BE2C (cell line): ENCODE measurements around the gene AUP1.

Source experiments
- DNase-seq: peaks from one replicate; pipeline ENCODE4 v3.0.0-alpha.2; 2020
- H3K27me3 ChIP-seq: fragments of 250-450 bp; sonication (Bioruptor Pico); 2 replicates; pipeline ENCODE4 v1.5.1; 2020; ENCODE audit warnings: mild to moderate bottlenecking
- H3K36me3 ChIP-seq: fragments of 250-450 bp; sonication (Bioruptor Pico); 2 replicates; pipeline ENCODE4 v1.5.1; 2020; ENCODE audit warnings: mild to moderate bottlenecking
- H3K4me1 ChIP-seq: fragments of 250-450 bp; sonication (Bioruptor Pico); 2 replicates; pipeline ENCODE4 v1.5.1; 2020
- H3K4me3 ChIP-seq: 2 replicates; pipeline ENCODE4 v1.5.1; 2011; ENCODE audit warnings: low read depth, low read length
- H3K9me3 ChIP-seq: fragments of 250-450 bp; sonication (Bioruptor Pico); 2 replicates; pipeline ENCODE4 v1.5.1; 2020
- TF ChIP-seq, protein P1 (sequence below): IDR thresholded peaks from 2 replicates; pipeline ENCODE4 v1.5.1; 2012; ENCODE audit warnings: mild to moderate bottlenecking, low read depth, low read length

AUP1 gene

GRCh38 chr2:74528600-74529356 is 728 bp downstream of the AUP1 start:
- Histone ChIP-seq H3K9me3 (no peaks in the 10 kb centered on the region), H3K36me3 (peaks cover 31% of the 10 kb centered on the region), H3K4me3 (peak overlapping the region; percentile 87), H3K27me3 (no peaks in the 10 kb centered on the region), H3K4me1 (no peaks in the 10 kb centered on the region)
- TF ChIP-seq, protein P1, sequence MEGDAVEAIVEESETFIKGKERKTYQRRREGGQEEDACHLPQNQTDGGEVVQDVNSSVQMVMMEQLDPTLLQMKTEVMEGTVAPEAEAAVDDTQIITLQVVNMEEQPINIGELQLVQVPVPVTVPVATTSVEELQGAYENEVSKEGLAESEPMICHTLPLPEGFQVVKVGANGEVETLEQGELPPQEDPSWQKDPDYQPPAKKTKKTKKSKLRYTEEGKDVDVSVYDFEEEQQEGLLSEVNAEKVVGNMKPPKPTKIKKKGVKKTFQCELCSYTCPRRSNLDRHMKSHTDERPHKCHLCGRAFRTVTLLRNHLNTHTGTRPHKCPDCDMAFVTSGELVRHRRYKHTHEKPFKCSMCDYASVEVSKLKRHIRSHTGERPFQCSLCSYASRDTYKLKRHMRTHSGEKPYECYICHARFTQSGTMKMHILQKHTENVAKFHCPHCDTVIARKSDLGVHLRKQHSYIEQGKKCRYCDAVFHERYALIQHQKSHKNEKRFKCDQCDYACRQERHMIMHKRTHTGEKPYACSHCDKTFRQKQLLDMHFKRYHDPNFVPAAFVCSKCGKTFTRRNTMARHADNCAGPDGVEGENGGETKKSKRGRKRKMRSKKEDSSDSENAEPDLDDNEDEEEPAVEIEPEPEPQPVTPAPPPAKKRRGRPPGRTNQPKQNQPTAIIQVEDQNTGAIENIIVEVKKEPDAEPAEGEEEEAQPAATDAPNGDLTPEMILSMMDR, result no peak
- DNase-seq, result no peak

- DNase-seq, result no peak
- no peaks in the 10 kb centered on the region for H3K9me3 ChIP-seq
- TF ChIP-seq, protein P1, result no peak
- H3K27me3 ChIP-seq, result no peaks in the 10 kb centered on the region
- H3K36me3 ChIP-seq, result peaks cover 30% of the 10 kb centered on the region
- no peaks in the 10 kb centered on the region for H3K4me1 ChIP-seq
- no peak overlapping the region for H3K4me3 ChIP-seq
Measured at GRCh38 chr2:74527741-74528140, 1.8 kb downstream of the AUP1 start.

GRCh38 chr2:74526649-74527230 is 2.8 kb downstream of the AUP1 start:
- Histone ChIP-seq H3K4me3 (no peak overlapping the region), H3K36me3 (peaks cover 26% of the 10 kb centered on the region), H3K4me1 (no peaks in the 10 kb centered on the region), H3K27me3 (no peaks in the 10 kb centered on the region), H3K9me3 (no peaks in the 10 kb centered on the region)
- DNase-seq, result no peak
- TF ChIP-seq, protein P1, result no peak

DNA sequence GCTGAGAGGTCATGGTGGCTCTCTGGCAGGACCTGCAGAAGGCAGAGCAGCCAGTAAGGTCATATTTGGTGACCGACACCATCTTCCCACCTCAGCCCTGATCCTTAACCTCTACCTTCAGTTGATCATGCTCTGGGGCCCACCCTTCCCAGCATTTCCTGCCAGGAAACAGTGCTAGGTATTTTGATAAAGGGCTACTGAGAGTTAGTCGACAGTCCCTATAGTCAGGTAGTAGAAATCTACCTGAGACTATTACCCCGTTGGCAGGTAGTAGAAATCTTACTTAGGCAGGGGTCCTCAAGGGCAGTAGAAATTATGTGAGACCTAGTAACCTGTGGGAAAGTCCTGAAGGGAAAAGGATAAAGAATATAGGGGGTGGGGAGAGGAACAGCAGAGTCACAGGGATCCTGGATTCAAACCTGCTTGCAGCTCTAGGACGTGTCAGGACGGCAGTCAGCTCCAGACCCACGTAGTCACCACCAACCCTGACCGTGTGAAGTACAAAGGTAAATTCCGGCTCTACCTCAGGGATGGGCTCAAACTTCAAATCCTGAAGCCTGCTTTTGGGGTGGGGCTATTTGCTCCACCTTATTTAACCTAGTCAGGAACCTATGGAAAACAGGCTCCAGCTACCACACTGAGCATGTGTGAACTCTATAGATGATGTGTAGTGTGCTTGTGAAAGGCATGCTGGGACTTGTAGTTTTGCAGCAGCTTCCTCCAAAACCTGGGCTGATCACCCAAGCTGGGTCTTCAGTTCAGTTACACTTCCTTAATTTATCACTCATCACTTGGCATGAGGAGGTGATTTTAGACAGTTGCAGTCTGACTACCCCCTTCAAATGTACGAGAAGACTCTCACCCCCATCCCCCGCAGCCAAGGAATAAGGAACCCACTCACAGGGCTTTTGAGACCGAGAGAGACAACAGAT is 3.5 kb downstream of the AUP1 start, which contains the start of gene DQX1:
TSS of gene DQX1 (minus strand) at position 515 of the 932 bp plus-strand sequence. CDS start at position 13, 502 bp downstream.
- Histone ChIP-seq H3K27me3 (no peaks in the 10 kb centered on the region), H3K36me3 (peaks cover 26% of the 10 kb centered on the region), H3K4me1 (no peaks in the 10 kb centered on the region), H3K9me3 (no peaks in the 10 kb centered on the region), H3K4me3 (no peak within 1 kb of the TSS)
- no peak for DNase-seq
- TF ChIP-seq, protein P1, result no peak

DNA sequence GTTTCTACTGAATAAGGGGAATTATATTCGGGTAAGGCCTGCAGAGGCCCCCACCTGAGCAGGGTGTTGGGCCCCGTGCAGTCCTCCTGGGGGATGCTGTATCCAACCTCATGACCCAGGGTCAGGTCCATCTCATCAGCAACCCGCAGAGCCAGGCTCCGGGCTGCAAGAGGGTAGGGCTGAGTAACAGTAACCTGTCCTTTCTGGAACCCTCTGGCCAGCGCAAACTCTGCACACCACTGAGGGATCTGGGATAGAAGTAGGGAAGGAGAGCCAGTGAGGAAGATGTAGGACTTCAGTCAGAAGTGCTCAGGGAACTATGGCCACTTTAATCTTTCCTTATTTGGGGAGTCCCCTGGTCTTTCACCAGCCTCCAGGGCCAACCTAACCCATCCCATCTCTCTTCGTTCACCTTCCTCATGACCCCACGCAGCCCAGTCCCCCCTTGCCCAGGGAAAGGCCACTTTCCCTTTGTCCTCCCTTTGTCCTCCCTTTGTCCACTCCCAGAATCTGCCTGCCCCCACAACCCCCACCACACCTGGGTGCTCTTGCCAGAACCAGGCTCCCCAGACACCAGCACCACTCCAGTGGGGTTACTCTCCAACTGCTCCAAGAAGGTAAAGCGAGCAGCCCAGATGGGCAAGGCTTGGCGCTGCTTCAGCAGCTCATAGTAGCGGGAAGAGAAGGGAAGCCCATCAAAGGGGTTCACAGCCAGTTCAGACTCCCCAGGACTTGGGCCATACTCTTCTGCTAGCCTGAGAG is 4.4 kb downstream of the AUP1 start:
- H3K27me3 ChIP-seq, result no peaks in the 10 kb centered on the region
- TF ChIP-seq, protein P1, result no peak
- no peaks in the 10 kb centered on the region for H3K4me1 ChIP-seq
- DNase-seq, result no peak
- H3K4me3 ChIP-seq, result no peak overlapping the region
- H3K9me3 ChIP-seq, result no peaks in the 10 kb centered on the region
- peaks cover 26% of the 10 kb centered on the region for H3K36me3 ChIP-seq
